GM10248 (cell line): ENCODE results near the gene CTSC.
A peak's percentile ranks its signal among the peaks of the same experiment; 100 is the strongest.

Source experiments
- CTCF ChIA-PET: fragments of 300-600 bp; sonication (Branson Sonifier 250); formaldehyde crosslinking; extraction: SDS; loops from one replicate; lab custom pipeline; 2021; ENCODE audit warnings: antibody characterized with exemption; lab: Yijun Ruan, JAX
- POLR2A ChIA-PET: fragments of 350-650 bp; sonication (Branson Sonifier 250); formaldehyde crosslinking; extraction: SDS; loops from one replicate; lab custom pipeline; 2020; ENCODE audit warnings: antibody characterized with exemption; lab: Yijun Ruan, JAX
- DNase-seq: peaks from one replicate; pipeline ENCODE4 v3.0.0; 2012; ENCODE audit errors: extremely low spot score
- TF ChIP-seq, protein P1 (sequence below): IDR thresholded peaks from 2 replicates; pipeline ENCODE4 v1.5.1; 2012; ENCODE audit warnings: mild to moderate bottlenecking, low read depth; ENCODE audit errors: extremely low read depth, missing control alignments, control extremely low read depth

The CTSC gene

GRCh38 chr11:88337181-88337986 lies at the start of gene CTSC:
Gene CTSC (minus strand): TSS chr11:88337736. CDS start chr11:88337672, 64 bp downstream.
- ChIA-PET CTCF (interaction anchor here (0.6 to 3.7 kb wide), 9 partner anchors 8 to 178 kb away, joined by 3 to 12 read pairs (median 3); no protein-coding TSS in a partner anchor), POLR2A (interaction anchor here (0.7 to 1.0 kb wide), 4 partner anchors 9 to 199 kb away, joined by 3 to 9 read pairs (median 4); no protein-coding TSS in a partner anchor)
- peak; percentile 91 for DNase-seq
- TF ChIP-seq, protein P1, sequence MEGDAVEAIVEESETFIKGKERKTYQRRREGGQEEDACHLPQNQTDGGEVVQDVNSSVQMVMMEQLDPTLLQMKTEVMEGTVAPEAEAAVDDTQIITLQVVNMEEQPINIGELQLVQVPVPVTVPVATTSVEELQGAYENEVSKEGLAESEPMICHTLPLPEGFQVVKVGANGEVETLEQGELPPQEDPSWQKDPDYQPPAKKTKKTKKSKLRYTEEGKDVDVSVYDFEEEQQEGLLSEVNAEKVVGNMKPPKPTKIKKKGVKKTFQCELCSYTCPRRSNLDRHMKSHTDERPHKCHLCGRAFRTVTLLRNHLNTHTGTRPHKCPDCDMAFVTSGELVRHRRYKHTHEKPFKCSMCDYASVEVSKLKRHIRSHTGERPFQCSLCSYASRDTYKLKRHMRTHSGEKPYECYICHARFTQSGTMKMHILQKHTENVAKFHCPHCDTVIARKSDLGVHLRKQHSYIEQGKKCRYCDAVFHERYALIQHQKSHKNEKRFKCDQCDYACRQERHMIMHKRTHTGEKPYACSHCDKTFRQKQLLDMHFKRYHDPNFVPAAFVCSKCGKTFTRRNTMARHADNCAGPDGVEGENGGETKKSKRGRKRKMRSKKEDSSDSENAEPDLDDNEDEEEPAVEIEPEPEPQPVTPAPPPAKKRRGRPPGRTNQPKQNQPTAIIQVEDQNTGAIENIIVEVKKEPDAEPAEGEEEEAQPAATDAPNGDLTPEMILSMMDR: peak; percentile 6

GRCh38 chr11:88384669-88385005 lies 47.1 kb upstream of the CTSC start:
- CTCF ChIA-PET: no interaction called here
- no peak for DNase-seq
- TF ChIP-seq, protein P1: no peak
- POLR2A ChIA-PET: no interaction called here

- ChIA-PET CTCF (no interaction called here), POLR2A (no interaction called here)
Measured at GRCh38 chr11:88384004-88384668, 46.6 kb upstream of the CTSC start.

GRCh38 chr11:88383447-88383846 lies 45.9 kb upstream of the CTSC start:
- POLR2A ChIA-PET: no interaction called here
- CTCF ChIA-PET: no interaction called here
- TF ChIP-seq, protein P1: no peak
- DNase-seq: no peak

More at GRCh38 chr11:88384004-88384668, 46.6 kb upstream of the CTSC start:
- TF ChIP-seq, protein P1: no peak
- no peak for DNase-seq

GRCh38 chr11:88379130-88379529 lies 41.6 kb upstream of the CTSC start:
- no peak for DNase-seq
- TF ChIP-seq, protein P1: no peak
- ChIA-PET POLR2A (interaction anchor here (0.6 kb wide), 1 partner anchor 171 kb away, joined by 6 read pairs; no protein-coding TSS in a partner anchor), CTCF (interaction anchor here (1.2 to 2.1 kb wide), 2 partner anchors 8 to 9 kb away, joined by 3 to 5 read pairs; no protein-coding TSS in a partner anchor)

DNA sequence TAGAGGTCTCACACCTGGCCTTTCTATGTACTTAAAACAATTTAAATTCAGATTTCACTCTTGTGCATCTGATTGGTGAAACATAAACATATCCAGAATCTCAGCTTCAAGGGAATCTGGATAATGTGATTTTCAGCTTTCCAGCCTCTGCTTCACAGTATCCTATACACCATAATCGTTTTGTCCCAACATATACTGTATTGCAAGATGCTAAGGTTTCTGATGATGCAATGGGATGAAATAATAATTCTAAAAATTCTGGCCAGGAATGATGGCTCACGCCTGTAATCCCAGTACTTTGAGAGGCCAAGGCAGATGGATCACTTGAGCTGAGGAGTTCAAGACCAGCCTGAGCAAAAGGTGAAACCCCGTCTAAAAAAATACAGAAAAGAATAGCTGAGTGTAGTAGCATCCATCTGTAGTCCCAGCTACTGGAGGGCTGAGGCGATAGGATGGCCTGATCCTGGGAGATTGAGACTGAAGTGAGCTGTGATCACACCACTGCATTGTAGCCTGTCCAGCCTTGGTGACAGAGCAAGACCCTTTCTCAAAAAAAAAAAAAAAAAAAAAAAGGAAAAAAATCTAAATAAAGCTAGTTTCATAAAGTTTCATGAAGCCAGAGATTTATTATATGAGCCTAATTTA lies 41.0 kb upstream of the CTSC start:
- POLR2A ChIA-PET: interaction anchor here (0.6 kb wide), 1 partner anchor 172 kb away, joined by 6 read pairs; no protein-coding TSS in a partner anchor
- CTCF ChIA-PET: interaction anchor here (0.9 to 1.9 kb wide), 4 partner anchors 9 to 107 kb away, joined by 3 to 5 read pairs (median 3); no protein-coding TSS in a partner anchor
- no peak for DNase-seq
- TF ChIP-seq, protein P1: no peak
